GM06990 (cell line): ENCODE results near the gene SGF29.
A peak's percentile ranks its signal among the peaks of the same experiment; 100 is the strongest.
"Not testable (repeated sequence)": the region's sequence is repeated elsewhere in the genome, so short reads cannot be mapped to it uniquely, and the experiment has no call there.

Experiments
- DNase-seq: peaks from one replicate; pipeline ENCODE4 v3.0.0-alpha.2; 2011; ENCODE audit not compliant: insufficient read length; ENCODE audit errors: extremely low read depth
- H3K27me3 ChIP-seq: replicated peaks from 2 replicates; pipeline ENCODE4 v1.6.0; 2011; ENCODE audit warnings: low read length; ENCODE audit not compliant: control insufficient read depth, insufficient read depth
- H3K36me3 ChIP-seq: 2 replicates; pipeline ENCODE4 v1.5.1; 2011; ENCODE audit warnings: low read length; ENCODE audit not compliant: control insufficient read depth, insufficient read depth
- H3K4me3 ChIP-seq: replicated peaks from 2 replicates; pipeline ENCODE4 v1.5.1; 2011; ENCODE audit warnings: low read depth, mild to moderate bottlenecking, control low read depth, low read length
- TF ChIP-seq, protein P1 (sequence below): IDR thresholded peaks from 2 replicates; pipeline ENCODE4 v1.5.1; 2011; ENCODE audit warnings: low read length, control low read depth, mild to moderate bottlenecking, inconsistent platforms; ENCODE audit not compliant: insufficient read depth, poor library complexity, severe bottlenecking

SGF29 gene

DNA sequence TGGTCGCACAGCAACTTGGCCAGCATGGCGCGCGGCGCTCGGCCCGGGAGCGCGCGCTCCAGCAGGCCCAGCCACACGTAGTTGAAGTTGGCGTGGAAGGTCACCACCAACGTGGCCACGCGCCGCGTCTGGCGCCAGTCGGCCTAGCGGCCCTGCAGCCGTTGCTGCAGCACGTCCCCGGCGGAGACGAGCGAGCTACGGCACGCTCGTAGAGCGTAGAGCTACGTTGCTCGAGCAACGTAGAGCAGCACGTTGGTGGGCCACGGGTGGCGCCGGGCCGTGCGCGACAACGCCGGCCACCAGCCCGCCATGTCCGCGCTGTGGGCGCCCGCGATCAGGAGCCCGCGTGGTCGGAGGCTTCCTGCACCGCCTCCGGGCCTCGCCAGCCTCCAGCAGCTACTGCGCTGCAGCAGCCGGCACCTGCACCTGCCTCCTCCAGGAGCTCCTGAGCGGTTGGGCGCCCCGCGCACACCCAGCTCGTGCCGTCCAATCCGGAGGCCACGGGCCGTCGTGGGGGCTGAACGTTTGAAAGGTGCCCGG lies 69.5 kb downstream of the SGF29 start:
- DNase-seq, result peak; percentile 74

GRCh38 chr16:28630905-28631304 lies 77.2 kb downstream of the SGF29 start:
- not testable (repeated sequence) for DNase-seq, H3K4me3 ChIP-seq, H3K27me3 ChIP-seq, H3K36me3 ChIP-seq

More for the DNA sequence above, 69.5 kb downstream of the SGF29 start:
- TF ChIP-seq, protein P1, sequence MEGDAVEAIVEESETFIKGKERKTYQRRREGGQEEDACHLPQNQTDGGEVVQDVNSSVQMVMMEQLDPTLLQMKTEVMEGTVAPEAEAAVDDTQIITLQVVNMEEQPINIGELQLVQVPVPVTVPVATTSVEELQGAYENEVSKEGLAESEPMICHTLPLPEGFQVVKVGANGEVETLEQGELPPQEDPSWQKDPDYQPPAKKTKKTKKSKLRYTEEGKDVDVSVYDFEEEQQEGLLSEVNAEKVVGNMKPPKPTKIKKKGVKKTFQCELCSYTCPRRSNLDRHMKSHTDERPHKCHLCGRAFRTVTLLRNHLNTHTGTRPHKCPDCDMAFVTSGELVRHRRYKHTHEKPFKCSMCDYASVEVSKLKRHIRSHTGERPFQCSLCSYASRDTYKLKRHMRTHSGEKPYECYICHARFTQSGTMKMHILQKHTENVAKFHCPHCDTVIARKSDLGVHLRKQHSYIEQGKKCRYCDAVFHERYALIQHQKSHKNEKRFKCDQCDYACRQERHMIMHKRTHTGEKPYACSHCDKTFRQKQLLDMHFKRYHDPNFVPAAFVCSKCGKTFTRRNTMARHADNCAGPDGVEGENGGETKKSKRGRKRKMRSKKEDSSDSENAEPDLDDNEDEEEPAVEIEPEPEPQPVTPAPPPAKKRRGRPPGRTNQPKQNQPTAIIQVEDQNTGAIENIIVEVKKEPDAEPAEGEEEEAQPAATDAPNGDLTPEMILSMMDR, result no peak
- Histone ChIP-seq H3K27me3 (no peaks in the 10 kb centered on the region), H3K36me3 (no peaks in the 10 kb centered on the region), H3K4me3 (peak overlapping the region; percentile 48)

- not testable (repeated sequence) for H3K36me3 ChIP-seq, DNase-seq, H3K27me3 ChIP-seq, H3K4me3 ChIP-seq
These were observed 82.5 kb downstream of the SGF29 start for GRCh38 chr16:28636093-28636823.

GRCh38 chr16:28637765-28638164 lies 84.0 kb downstream of the SGF29 start, which contains the start of gene NPIPB8:
NPIPB8 (plus strand) TSS chr16:28638065; CDS start chr16:28638361, 296 bp downstream.
- not testable (repeated sequence) for H3K4me3 ChIP-seq, DNase-seq, H3K36me3 ChIP-seq, H3K27me3 ChIP-seq

GRCh38 chr16:28638359-28638758 lies 84.6 kb downstream of the SGF29 start:
- DNase-seq, H3K4me3 ChIP-seq: not testable (repeated sequence)

GRCh38 chr16:28639959-28640358 lies 86.2 kb downstream of the SGF29 start:
- H3K27me3 ChIP-seq, DNase-seq, H3K36me3 ChIP-seq, H3K4me3 ChIP-seq: not testable (repeated sequence)

More at GRCh38 chr16:28638359-28638758, 84.6 kb downstream of the SGF29 start:
- H3K36me3 ChIP-seq, H3K27me3 ChIP-seq: not testable (repeated sequence)
